KOPT-K1 (cell line): ENCODE data around the gene PLGRKT.
A peak's percentile ranks its signal among the peaks of the same experiment; 100 is the strongest.
"Not testable (repeated sequence)": the region's sequence is repeated elsewhere in the genome, so short reads cannot be mapped to it uniquely, and the experiment has no call there.

Experiments used
- H3K27ac ChIP-seq: fragments of 200-600 bp; sonication (generic); 2 replicates; pipeline ENCODE4 v1.5.1; 2016; ENCODE audit warnings: antibody characterized with exemption, mild to moderate bottlenecking, low read depth, low read length; ENCODE audit not compliant: poor library complexity, severe bottlenecking
- H3K36me3 ChIP-seq: fragments of 200-600 bp; sonication (generic); 2 replicates; pipeline ENCODE4 v1.5.1; 2017; ENCODE audit warnings: antibody characterized with exemption, mild to moderate bottlenecking, low read length, moderate library complexity; ENCODE audit not compliant: insufficient read depth
- H3K9me3 ChIP-seq: fragments of 200-600 bp; sonication (generic); 2 replicates; pipeline ENCODE4 v1.5.1; 2017; ENCODE audit warnings: antibody characterized with exemption, low read length, mild to moderate bottlenecking; ENCODE audit not compliant: insufficient read depth, poor library complexity, severe bottlenecking

The PLGRKT gene

GRCh38 chr9:5464831-5465330 is 27.2 kb upstream of the PLGRKT start:
- not testable (repeated sequence) for H3K27ac ChIP-seq, H3K9me3 ChIP-seq, H3K36me3 ChIP-seq

- no peaks in the 10 kb centered on the region for H3K9me3 ChIP-seq
- H3K27ac ChIP-seq: no peak overlapping the region
- H3K36me3 ChIP-seq: no peaks in the 10 kb centered on the region
Measured at GRCh38 chr9:5460157-5460556, 22.4 kb upstream of the PLGRKT start.

GRCh38 chr9:5459289-5459829 is 21.6 kb upstream of the PLGRKT start:
- Histone ChIP-seq H3K27ac (no peak overlapping the region), H3K9me3 (no peaks in the 10 kb centered on the region), H3K36me3 (no peaks in the 10 kb centered on the region)

GRCh38 chr9:5455181-5455580 is 17.5 kb upstream of the PLGRKT start:
- Histone ChIP-seq H3K36me3 (no peaks in the 10 kb centered on the region), H3K27ac (no peak overlapping the region), H3K9me3 (no peaks in the 10 kb centered on the region)

GRCh38 chr9:5453673-5454072 is 15.9 kb upstream of the PLGRKT start:
- Histone ChIP-seq H3K9me3 (no peaks in the 10 kb centered on the region), H3K36me3 (no peaks in the 10 kb centered on the region), H3K27ac (no peak overlapping the region)

- H3K27ac ChIP-seq: no peak overlapping the region
Measured at GRCh38 chr9:5453004-5453403, 15.3 kb upstream of the PLGRKT start.

GRCh38 chr9:5452286-5452609 is 14.5 kb upstream of the PLGRKT start:
- Histone ChIP-seq H3K27ac (no peak overlapping the region), H3K36me3 (no peaks in the 10 kb centered on the region), H3K9me3 (no peaks in the 10 kb centered on the region)

More at GRCh38 chr9:5453004-5453403, 15.3 kb upstream of the PLGRKT start:
- no peaks in the 10 kb centered on the region for H3K9me3 ChIP-seq
- no peaks in the 10 kb centered on the region for H3K36me3 ChIP-seq

- no peaks in the 10 kb centered on the region for H3K9me3 ChIP-seq
- H3K36me3 ChIP-seq: no peaks in the 10 kb centered on the region
- H3K27ac ChIP-seq: peak within 1 kb of the TSS; percentile 54
Measured at GRCh38 chr9:5450359-5451091, 12.8 kb upstream of the PLGRKT start, which contains the start of gene CD274. Gene CD274, plus strand, starts transcription at chr9:5450542. Its CDS starts 5,572 bp downstream, at chr9:5456114.

- Histone ChIP-seq H3K27ac (peak overlapping the region; percentile 54), H3K9me3 (no peaks in the 10 kb centered on the region), H3K36me3 (no peaks in the 10 kb centered on the region)
Measured at GRCh38 chr9:5449521-5450358, 12.0 kb upstream of the PLGRKT start.

GRCh38 chr9:5448461-5449435 is 11.0 kb upstream of the PLGRKT start:
- Histone ChIP-seq H3K27ac (no peak overlapping the region), H3K36me3 (no peaks in the 10 kb centered on the region), H3K9me3 (no peaks in the 10 kb centered on the region)

GRCh38 chr9:5448016-5448415 is 10.3 kb upstream of the PLGRKT start:
- Histone ChIP-seq H3K36me3 (no peaks in the 10 kb centered on the region), H3K27ac (no peak overlapping the region), H3K9me3 (no peaks in the 10 kb centered on the region)

GRCh38 chr9:5447337-5447736 is 9.6 kb upstream of the PLGRKT start:
- no peak overlapping the region for H3K27ac ChIP-seq
- no peaks in the 10 kb centered on the region for H3K36me3 ChIP-seq
- no peaks in the 10 kb centered on the region for H3K9me3 ChIP-seq

GRCh38 chr9:5446451-5447236 is 8.9 kb upstream of the PLGRKT start:
- Histone ChIP-seq H3K36me3 (no peaks in the 10 kb centered on the region), H3K9me3 (no peaks in the 10 kb centered on the region), H3K27ac (no peak overlapping the region)

- H3K9me3 ChIP-seq: no peaks in the 10 kb centered on the region
- H3K27ac ChIP-seq: no peak overlapping the region
- H3K36me3 ChIP-seq: no peaks in the 10 kb centered on the region
Measured at GRCh38 chr9:5445886-5446285, 8.2 kb upstream of the PLGRKT start.
